AG04450 (cell line): Measurements from ENCODE around the gene MYL4. TPM values are rescaled to one million over a fixed set of nuclear protein-coding genes. Genes with fewer than 3 reads are reported as not detected.

ENCODE experiments used
- CTCF ChIA-PET: fragments of 300-600, 350-600 bp; formaldehyde crosslinking; extraction: SDS; loops from one replicate; lab custom pipeline; 2022; ENCODE audit warnings: antibody characterized with exemption, inconsistent platforms; lab: Charles Lee
- POLR2A ChIA-PET: fragments of 350-600 bp; formaldehyde crosslinking; extraction: SDS; loops from one replicate; lab custom pipeline; 2021; ENCODE audit warnings: antibody characterized with exemption, inconsistent platforms; lab: Yijun Ruan, JAX
- DNase-seq: peaks from one replicate; pipeline ENCODE4 v3.0.0-alpha.2; 2011; ENCODE audit warnings: low read depth, low spot score
- H3K27ac ChIP-seq: one replicate; pipeline ENCODE4 v1.5.1; 2012; ENCODE audit warnings: low read depth, low read length, control low read depth
- H3K27me3 ChIP-seq: one replicate; pipeline ENCODE4 v1.6.0; 2012; ENCODE audit warnings: low read length; ENCODE audit not compliant: control insufficient read depth, insufficient read depth
- H3K4me3 ChIP-seq: 2 replicates; pipeline ENCODE4 v1.5.1; 2011; ENCODE audit warnings: mild to moderate bottlenecking, low read depth, low read length, control low read depth
- H3K9me3 ChIP-seq: 2 replicates; pipeline ENCODE4 v1.5.1; 2012; ENCODE audit warnings: low read length; ENCODE audit not compliant: control insufficient read depth, insufficient read depth
- CTCF ChIP-seq: IDR thresholded peaks from 2 replicates; pipeline ENCODE4 v1.5.1; 2011; ENCODE audit warnings: low read depth, low read length, control low read depth, inconsistent platforms
- polyA plus RNA-seq: library from polyadenylated mRNA; depleted of rRNA; stranded (reverse); fragments of >200 nt; gene quantifications from 2 replicates; pipeline ENCODE4 v1.2.3, GENCODE V29; 2011

The MYL4 gene
- polyA plus RNA-seq, 1 experiment, result 0.19 TPM

DNA sequence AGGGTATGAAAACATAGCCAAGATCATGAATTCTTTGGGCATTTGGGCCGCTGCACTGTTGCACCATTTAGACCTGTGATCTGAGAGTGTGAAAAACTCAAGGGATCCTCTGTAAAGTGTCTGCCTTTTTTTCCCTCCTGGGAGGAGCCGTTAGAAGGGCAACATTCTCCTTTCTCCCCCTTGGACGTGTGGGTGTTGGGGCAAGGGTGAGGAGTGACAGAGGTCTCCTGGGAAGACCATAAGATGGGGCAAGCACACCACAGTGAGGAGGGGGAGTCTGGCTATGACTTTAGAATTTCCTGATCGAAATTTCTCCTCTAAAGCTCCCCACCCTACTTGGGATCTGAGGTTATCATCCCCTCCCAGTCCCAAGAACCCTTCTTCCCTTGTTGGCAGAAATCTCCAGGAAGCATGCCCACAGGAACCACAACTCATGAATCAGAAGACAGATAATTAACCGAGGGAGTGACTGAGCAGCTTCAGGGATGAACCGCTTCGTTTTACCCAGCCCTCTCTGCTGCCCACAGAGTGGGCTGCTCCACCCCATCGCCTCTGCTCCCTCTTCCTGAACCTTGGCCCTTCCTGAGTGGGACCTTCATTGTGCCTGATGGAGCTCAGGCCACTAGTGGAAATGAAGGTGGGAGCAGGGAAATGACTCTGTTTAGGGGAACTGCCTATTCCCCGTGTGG is 48.6 kb downstream of the MYL4 start:
- Histone ChIP-seq H3K9me3 (no peaks in the 10 kb centered on the region; the same call in 1 of the 2 replicates), H3K27ac (no peak overlapping the region), H3K4me3 (no peak overlapping the region), H3K27me3 (no peaks in the 10 kb centered on the region)
- POLR2A ChIA-PET, result interaction anchor here (0.7 kb wide), 1 partner anchor 66 kb away, joined by 4 read pairs; no protein-coding TSS in a partner anchor
- no peak for TF ChIP-seq CTCF
- CTCF ChIA-PET, result interaction anchor here (0.9 to 1.6 kb wide), 2 partner anchors 15 to 28 kb away, joined by 3 to 5 read pairs; no protein-coding TSS in a partner anchor
- DNase-seq, result no peak

- TF ChIP-seq CTCF, result no peak
- CTCF ChIA-PET, result no interaction called here
- H3K27me3 ChIP-seq, result no peaks in the 10 kb centered on the region
- POLR2A ChIA-PET, result no interaction called here
- no peak overlapping the region for H3K27ac ChIP-seq
- H3K9me3 ChIP-seq, result no peaks in the 10 kb centered on the region
- DNase-seq, result no peak
- H3K4me3 ChIP-seq, result no peak overlapping the region
These were observed 53.4 kb downstream of the MYL4 start for GRCh38 chr17:47262586-47262985.

DNA sequence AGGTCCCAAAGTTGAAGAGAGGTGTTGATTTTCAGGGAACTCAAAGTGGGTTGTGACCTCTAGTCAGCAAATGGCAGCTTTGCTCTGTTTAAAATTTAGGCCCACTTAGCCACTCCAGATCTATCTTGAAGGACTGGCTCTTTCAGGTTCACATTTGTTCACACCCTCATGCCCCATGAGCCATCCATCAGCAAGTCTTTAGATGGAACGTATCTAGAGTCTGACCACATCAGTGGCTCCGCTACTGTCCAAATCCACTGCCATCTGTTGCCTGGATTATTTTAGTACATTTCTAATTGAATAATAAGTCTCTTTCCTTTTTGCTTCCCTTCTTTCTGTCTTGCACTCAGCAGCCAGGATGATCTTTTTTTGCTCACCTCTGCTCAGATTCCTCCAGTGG is 55.0 kb downstream of the MYL4 start:
- no peaks in the 10 kb centered on the region for H3K27me3 ChIP-seq
- no peak overlapping the region for H3K27ac ChIP-seq
- no peaks in the 10 kb centered on the region for H3K9me3 ChIP-seq
- H3K4me3 ChIP-seq, result no peak overlapping the region
- no peak for TF ChIP-seq CTCF
- POLR2A ChIA-PET, result no interaction called here
- no peak for DNase-seq
- CTCF ChIA-PET, result no interaction called here

GRCh38 chr17:47265983-47266541 is 56.9 kb downstream of the MYL4 start:
- Histone ChIP-seq H3K27ac (peak overlapping the region; percentile 3), H3K27me3 (no peaks in the 10 kb centered on the region), H3K4me3 (no peak overlapping the region), H3K9me3 (no peaks in the 10 kb centered on the region)
- ChIA-PET POLR2A (no interaction called here), CTCF (interaction anchor here (0.8 kb wide), 1 partner anchor 10 kb away, joined by 3 read pairs; no protein-coding TSS in a partner anchor)
- DNase-seq, result no peak
- TF ChIP-seq CTCF, result no peak

DNA sequence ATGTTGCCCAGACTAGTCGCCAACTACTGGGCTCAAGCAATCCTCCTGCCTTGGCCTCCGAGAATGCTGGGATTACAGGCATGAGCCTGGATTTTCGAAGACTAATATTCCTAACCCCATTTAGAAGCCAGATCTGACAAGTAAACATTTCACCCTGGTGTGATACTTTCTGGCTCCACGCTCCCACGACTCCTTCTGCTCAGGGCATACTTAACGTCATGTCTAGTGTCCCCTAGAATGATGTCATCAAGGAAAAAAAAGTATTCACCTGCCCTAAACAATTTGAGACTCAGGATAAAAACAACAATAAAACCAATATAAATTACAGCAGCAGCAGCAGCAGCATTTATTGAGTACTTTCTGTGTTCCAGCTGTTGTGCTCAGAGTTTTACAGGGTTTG is 57.6 kb downstream of the MYL4 start:
- POLR2A ChIA-PET, result no interaction called here
- Histone ChIP-seq H3K27ac (peak overlapping the region; percentile 75), H3K9me3 (no peaks in the 10 kb centered on the region), H3K4me3 (no peak overlapping the region), H3K27me3 (no peaks in the 10 kb centered on the region)
- TF ChIP-seq CTCF, result no peak
- no peak for DNase-seq
- CTCF ChIA-PET, result no interaction called here
